Esophagus muscularis mucosa (tissue), 4 donors: ENCODE results near the gene ATP8B2.

Source experiments
- CTCF ChIP-seq, 3 experiments: fragments of 200-600 bp in 2 of 3; fragments of 450-650 bp in 1 of 3; sonication (generic) in 2 of 3; IDR thresholded peaks; one replicate each; pipeline ENCODE4 v1.5.1; 2017 to 2019; ENCODE audit warnings: antibody characterized with exemption in 3 of 3, mild to moderate bottlenecking in 2 of 3, moderate library complexity in 1 of 3
- EP300 ChIP-seq: sonication (generic); formaldehyde crosslinking; IDR thresholded peaks from one replicate; pipeline ENCODE4 v1.6.1; 2017; ENCODE audit warnings: antibody characterized with exemption
- POLR2A ChIP-seq: fragments of 450-650 bp; IDR thresholded peaks from one replicate; pipeline ENCODE4 v1.6.1; 2017; ENCODE audit warnings: antibody characterized with exemption, moderate library complexity, mild to moderate bottlenecking, low read depth

GRCh38 chr1:154350383-154350782 lies 25.1 kb downstream of the ATP8B2 start:
- TF ChIP-seq CTCF (IDR thresholded peaks at IDR 0.05), result no peak
- TF ChIP-seq POLR2A, result no peak
- no peak for TF ChIP-seq EP300
